Liver (tissue), 3 donors: Measurements from ENCODE around the gene AP1G1.

Experiments used
- CTCF ChIP-seq: fragments of 150-350 bp; IDR thresholded peaks from 2 replicates; pipeline ENCODE4 v1.5.1; 2017; ENCODE audit warnings: improper control_type of control experiment, low read depth, low read length; ENCODE audit not compliant: missing input control
- EGR1 ChIP-seq, 2 donors: IDR thresholded peaks; 2 replicates each; pipeline ENCODE4 v1.6.1; 2016 to 2018; ENCODE audit warnings: antibody characterized with exemption in 2 of 2, low read depth in 2 of 2
- HNF4A ChIP-seq, 2 donors: conservative IDR thresholded peaks; 2 replicates each; pipeline ENCODE4 v1.6.1; 2016; ENCODE audit warnings: antibody characterized with exemption in 2 of 2, mild to moderate bottlenecking in 2 of 2
- SP1 ChIP-seq: IDR thresholded peaks from 2 replicates; pipeline ENCODE4 v1.6.1; 2018; ENCODE audit warnings: antibody characterized with exemption, mild to moderate bottlenecking
- TAF1 ChIP-seq: conservative IDR thresholded peaks from 2 replicates; pipeline ENCODE4 v1.6.1; 2016; ENCODE audit warnings: antibody characterized with exemption, mild to moderate bottlenecking
- YY1 ChIP-seq: IDR thresholded peaks from 2 replicates; pipeline ENCODE4 v1.6.1; 2016; ENCODE audit warnings: antibody characterized with exemption, mild to moderate bottlenecking
- donor health status: healthy.
- donor health status: healthy.

- TF ChIP-seq HNF4A (conservative IDR thresholded peaks at IDR 0.05), result no peak
- no peak for TF ChIP-seq EGR1 (IDR thresholded peaks at IDR 0.05; ENCODE audit: low read depth in 2 of 2)
- no peak for TF ChIP-seq CTCF
- TF ChIP-seq YY1, result no peak
- TF ChIP-seq TAF1, result no peak
- no peak for TF ChIP-seq SP1
These were observed 76.0 kb downstream of the AP1G1 start for GRCh38 chr16:71732587-71732986.
